ENCODE measurements around the gene ARHGEF2. TPM values are rescaled to one million over a fixed set of nuclear protein-coding genes. Genes with fewer than 3 reads are reported as not detected.
"Not testable (repeated sequence)": the region's sequence is repeated elsewhere in the genome, so short reads cannot be mapped to it uniquely, and the experiment has no call there.

Gene ARHGEF2
- total and polyA plus RNA-seq, 7 donors, result 25.8 to 83.9 (median 42.8) TPM

- TF ChIP-seq CTCF (IDR thresholded peaks at IDR 0.05) (peak; percentile 97 to 100 (median 98)), POLR2AphosphoS5 (IDR thresholded peaks at IDR 0.05) (peak in 1 of 4 donors; percentile 51), POLR2A (IDR thresholded peaks at IDR 0.05) (no peak), EP300 (IDR thresholded peaks at IDR 0.05) (no peak)
- peak; percentile 90 for DNase-seq
- H3K4me3 ChIP-seq, result peak overlapping the region; percentile 13 to 48 (median 38)
- peak overlapping the region; percentile 37 to 68 (median 51) for H3K27ac ChIP-seq
- intact Hi-C loops (cut with DNase I), result loop anchor here (1.0 kb wide), 1 partner anchor 51 kb away; no protein-coding TSS in a partner anchor
- no peaks in the 10 kb centered on the region for H3K9me3 ChIP-seq
- H3K4me1 ChIP-seq, result peaks cover 0 to 12% (median 7%) of the 10 kb centered on the region in 4 donors
- H3K27me3 ChIP-seq, result no peaks in the 10 kb centered on the region
- 35 to 37% methylated on average over 9 of the region's 9 CpGs for WGBS, 2 donors
- no peaks in the 10 kb centered on the region for H3K36me3 ChIP-seq
These were observed 11.1 kb upstream of the ARHGEF2 start for GRCh38 chr1:155989242-155990004.

- Histone ChIP-seq H3K4me1 (peaks cover 0 to 44% (median 29%) of the 10 kb centered on the region in 4 donors), H3K27ac (peak overlapping the region in 1 of 4 donors; percentile 89)
- WGBS, 2 donors, result 89 to 93% methylated on average over 11 of the region's 11 CpGs
- H3K4me3 ChIP-seq; H3K36me3 ChIP-seq; intact Hi-C loops (cut with DNase I); DNase-seq; H3K9me3 ChIP-seq; H3K27me3 ChIP-seq: not testable (repeated sequence)
These were observed 6.7 kb upstream of the ARHGEF2 start for GRCh38 chr1:155984903-155985645.

GRCh38 chr1:155984341-155984740, 6.0 kb upstream of the ARHGEF2 start:
- TF ChIP-seq EP300 (IDR thresholded peaks at IDR 0.05) (no peak), POLR2A (IDR thresholded peaks at IDR 0.05) (no peak), CTCF (IDR thresholded peaks at IDR 0.05) (no peak), POLR2AphosphoS5 (IDR thresholded peaks at IDR 0.05) (no peak)
- H3K4me1 ChIP-seq, result peaks cover 0 to 51% (median 35%) of the 10 kb centered on the region in 4 donors
- intact Hi-C loops (cut with DNase I), result no loop called here
- H3K36me3 ChIP-seq, result no peaks in the 10 kb centered on the region
- H3K9me3 ChIP-seq, result no peaks in the 10 kb centered on the region
- DNase-seq, result no peak
- H3K27me3 ChIP-seq, result no peaks in the 10 kb centered on the region
- H3K27ac ChIP-seq, result peak overlapping the region; percentile 62 to 98 (median 92)
- H3K4me3 ChIP-seq, result no peak overlapping the region
- WGBS, 2 donors, result 87 to 89% methylated on average over 7 of the region's 7 CpGs

- DNase-seq, result peak; percentile 88
- peak overlapping the region in 2 of 4 donors; percentile 12 to 18 for H3K4me3 ChIP-seq
- intact Hi-C loops (cut with DNase I), result loop anchor here (2.0 kb wide), 1 partner anchor 123 kb away; no protein-coding TSS in a partner anchor
These were observed 5.1 kb upstream of the ARHGEF2 start for GRCh38 chr1:155983191-155984024.

GRCh38 chr1:155982106-155982505, 3.8 kb upstream of the ARHGEF2 start:
- intact Hi-C loops (cut with DNase I), result loop anchor here (2.0 kb wide), 1 partner anchor 121 kb away; no protein-coding TSS in a partner anchor
- Histone ChIP-seq H3K4me1 (peaks cover 0 to 54% (median 40%) of the 10 kb centered on the region in 4 donors), H3K4me3 (no peak overlapping the region), H3K27ac (peak overlapping the region; percentile 89 to 98 (median 92)), H3K9me3 (no peaks in the 10 kb centered on the region), H3K36me3 (no peaks in the 10 kb centered on the region), H3K27me3 (no peaks in the 10 kb centered on the region)
- DNase-seq, result no peak
- 81 to 84% methylated on average over 7 of the region's 7 CpGs for WGBS, 2 donors
- TF ChIP-seq POLR2A (IDR thresholded peaks at IDR 0.05) (no peak), EP300 (IDR thresholded peaks at IDR 0.05) (no peak), POLR2AphosphoS5 (IDR thresholded peaks at IDR 0.05) (no peak), CTCF (IDR thresholded peaks at IDR 0.05) (no peak)

More at GRCh38 chr1:155983191-155984024, 5.1 kb upstream of the ARHGEF2 start:
- Histone ChIP-seq H3K27me3 (no peaks in the 10 kb centered on the region), H3K9me3 (no peaks in the 10 kb centered on the region), H3K27ac (peak overlapping the region; percentile 62 to 98 (median 92)), H3K4me1 (peaks cover 0 to 48% (median 35%) of the 10 kb centered on the region in 4 donors), H3K36me3 (no peaks in the 10 kb centered on the region)
- 58 to 59% methylated on average over 4 of the region's 4 CpGs for WGBS, 2 donors
- TF ChIP-seq POLR2AphosphoS5 (IDR thresholded peaks at IDR 0.05) (peak in 2 of 4 donors; percentile 16 to 30), POLR2A (IDR thresholded peaks at IDR 0.05) (no peak)
